ELF-1 (cell line): ENCODE data around the gene CACNG3.
"Not testable (repeated sequence)": the region's sequence is repeated elsewhere in the genome, so short reads cannot be mapped to it uniquely, and the experiment has no call there.

Experiments
- DNase-seq: peaks from one replicate; pipeline ENCODE4 v3.0.0-alpha.2; 2016; ENCODE audit warnings: low read depth, low spot score

CACNG3 gene

GRCh38 chr16:24279982-24280515 is 23.9 kb downstream of the CACNG3 start:
- no peak for DNase-seq

GRCh38 chr16:24281466-24281865 is 25.3 kb downstream of the CACNG3 start:
- no peak for DNase-seq

GRCh38 chr16:24282141-24282540 is 26.0 kb downstream of the CACNG3 start:
- no peak for DNase-seq

- DNase-seq, result peak; percentile 27
Measured at GRCh38 chr16:24286741-24287405, 30.7 kb downstream of the CACNG3 start.

GRCh38 chr16:24288516-24288915 is 32.4 kb downstream of the CACNG3 start:
- DNase-seq, result no peak

GRCh38 chr16:24289166-24289700 is 33.1 kb downstream of the CACNG3 start:
- no peak for DNase-seq

- DNase-seq, result no peak
Measured at GRCh38 chr16:24291932-24292331, 35.8 kb downstream of the CACNG3 start.

GRCh38 chr16:24294131-24294530 is 38.0 kb downstream of the CACNG3 start:
- DNase-seq, result no peak

GRCh38 chr16:24297375-24297774 is 41.2 kb downstream of the CACNG3 start:
- DNase-seq, result no peak

- DNase-seq, result no peak
Measured at GRCh38 chr16:24298548-24299167, 42.5 kb downstream of the CACNG3 start.

- not testable (repeated sequence) for DNase-seq
Measured at GRCh38 chr16:24300750-24301149, 44.6 kb downstream of the CACNG3 start.

GRCh38 chr16:24302636-24303035 is 46.5 kb downstream of the CACNG3 start:
- no peak for DNase-seq

GRCh38 chr16:24308200-24308599 is 52.1 kb downstream of the CACNG3 start:
- DNase-seq, result no peak

GRCh38 chr16:24309258-24310142 is 53.4 kb downstream of the CACNG3 start:
- peak; percentile 8 for DNase-seq

- no peak for DNase-seq
Measured at GRCh38 chr16:24315343-24315742, 59.2 kb downstream of the CACNG3 start.

GRCh38 chr16:24318680-24319079 is 62.5 kb downstream of the CACNG3 start:
- DNase-seq, result peak; percentile 26

GRCh38 chr16:24319126-24319814 is 63.1 kb downstream of the CACNG3 start:
- DNase-seq, result no peak

GRCh38 chr16:24322106-24322505 is 66.0 kb downstream of the CACNG3 start:
- no peak for DNase-seq

- no peak for DNase-seq
Measured at GRCh38 chr16:24324421-24324820, 68.3 kb downstream of the CACNG3 start.

- no peak for DNase-seq
Measured at GRCh38 chr16:24328835-24329452, 72.8 kb downstream of the CACNG3 start.

- no peak for DNase-seq
Measured at GRCh38 chr16:24332178-24332577, 76.0 kb downstream of the CACNG3 start.
